K562 (cell line): ENCODE data around the gene CDKN2D. TPM values are rescaled to one million over a fixed set of nuclear protein-coding genes. Genes with fewer than 3 reads are reported as not detected.

Source experiments
- ATAC-seq: fragments of 200-7000 bp; cut with Tn5 transposase; 3 replicates; pipeline ENCODE4 v1.9.1; 2020; ENCODE audit warnings: moderate library complexity
- BruUV-seq: library from RNA; stranded (reverse); fragments of 400-500 nt; replicated peaks from 2 replicates; lab custom pipeline; 2021; lab: Mats Ljungman, UMichigan
- CTCF ChIA-PET: fragments of 300-600 bp; formaldehyde crosslinking; extraction: SDS; loops from one replicate; lab custom pipeline; 2021; ENCODE audit warnings: low intra/inter-chr PET ratio; lab: Yijun Ruan, JAX
- POLR2A ChIA-PET: fragments of 300-600, 350-650 bp; sonication (Branson Sonifier 250); formaldehyde crosslinking; extraction: SDS; loops from one replicate; lab custom pipeline; 2021; ENCODE audit warnings: antibody characterized with exemption, inconsistent platforms; lab: Yijun Ruan, JAX
- DNase-seq, 4 experiments: peaks; one replicate each; pipeline versions ENCODE4 v3.0.0 to v3.0.0-alpha.2; 2011 to 2018; ENCODE audit warnings: low spot score in 3 of 4, mixed read lengths in 3 of 4; ENCODE audit errors: extremely low read depth in 1 of 4
- FAIRE-seq: peaks from 2 replicates; lab custom pipeline; 2011; peaks lifted over from hg19 to GRCh38; lab: Jason Lieb, UNC
- H2AFZ ChIP-seq: 2 replicates; pipeline ENCODE4 v1.6.0; 2011; ENCODE audit warnings: low read depth, low read length, control low read depth, inconsistent platforms
- H3K27ac ChIP-seq: fragments of 200-600 bp; 3 replicates; pipeline ENCODE4 v1.8.0; 2011; ENCODE audit warnings: low read depth, mild to moderate bottlenecking, control low read depth, inconsistent platforms, low read length, moderate library complexity, mixed read lengths; ENCODE audit errors: extremely low read depth
- H3K27me3 ChIP-seq, 2 experiments: fragments of 300-600 bp in 1 of 2; 2 replicates in 1 of 2; 3 replicates in 1 of 2; pipeline versions ENCODE4 v1.6.0 to v1.8.0; 2011; ENCODE audit warnings: inconsistent platforms in 2 of 2, low read length in 2 of 2, mild to moderate bottlenecking in 1 of 2, mixed read lengths in 1 of 2, moderate library complexity in 1 of 2; ENCODE audit not compliant: control insufficient read depth in 2 of 2, insufficient read depth in 2 of 2
- H3K36me3 ChIP-seq: fragments of 300-600 bp; 3 replicates; pipeline ENCODE4 v1.8.0; 2011; ENCODE audit warnings: mild to moderate bottlenecking, low read length, inconsistent platforms; ENCODE audit not compliant: control insufficient read depth, insufficient read depth
- H3K4me1 ChIP-seq, 2 experiments: fragments of 200-600 bp in 1 of 2; replicated peaks in 1 of 2; 2 replicates in 1 of 2; 3 replicates in 1 of 2; pipeline versions ENCODE4 v1.5.1 to v1.8.0; 2011; ENCODE audit warnings: inconsistent platforms in 2 of 2, low read length in 2 of 2, mild to moderate bottlenecking in 1 of 2, mixed read lengths in 1 of 2, moderate library complexity in 1 of 2; ENCODE audit not compliant: control insufficient read depth in 2 of 2, insufficient read depth in 2 of 2
- H3K4me2 ChIP-seq: 2 replicates; pipeline ENCODE4 v1.6.1; 2011; ENCODE audit warnings: low read length, control low read depth, inconsistent platforms, mixed read lengths; ENCODE audit not compliant: insufficient read depth
- H3K4me3 ChIP-seq: fragments of 200-600 bp; sonication (generic), shearing (Covaris generic); 2 replicates; pipeline ENCODE4 v1.5.1; 2016; ENCODE audit warnings: control low read depth, inconsistent platforms
- H3K79me2 ChIP-seq: fragments of 200-600 bp; 3 replicates; pipeline ENCODE4 v1.8.0; 2011; ENCODE audit warnings: low read length, inconsistent platforms; ENCODE audit not compliant: control insufficient read depth, insufficient read depth
- H3K9ac ChIP-seq, 2 experiments: 2 replicates each; pipeline versions ENCODE4 v1.6.0 to v1.6.1; 2011; ENCODE audit warnings: low read depth in 2 of 2, low read length in 2 of 2, control low read depth in 1 of 2, inconsistent platforms in 1 of 2, mild to moderate bottlenecking in 1 of 2, mixed read lengths in 1 of 2; ENCODE audit not compliant: insufficient read depth in 1 of 2
- H3K9me1 ChIP-seq: one replicate; pipeline ENCODE4 v1.6.0; 2011; ENCODE audit warnings: inconsistent platforms, mild to moderate bottlenecking, low read length, moderate library complexity; ENCODE audit not compliant: control insufficient read depth, insufficient read depth
- H3K9me3 ChIP-seq: replicated peaks from 2 replicates; pipeline ENCODE4 v1.5.1; 2011; ENCODE audit warnings: low read depth, low read length, inconsistent platforms; ENCODE audit not compliant: control insufficient read depth, insufficient read depth
- H4K20me1 ChIP-seq: replicated peaks from 2 replicates; pipeline ENCODE4 v1.6.1; 2011; ENCODE audit warnings: low read length, inconsistent platforms, mixed read lengths; ENCODE audit not compliant: control insufficient read depth, insufficient read depth
- DMBX1 ChIP-seq: fragments of 250-450 bp; sonication (Bioruptor Pico); IDR thresholded peaks from 2 replicates; pipeline ENCODE4 v1.8.0; 2022; ENCODE audit warnings: inconsistent platforms, mild to moderate bottlenecking, moderate library complexity, borderline replicate concordance
- ELF1 ChIP-seq: fragments of 200-800 bp; sonication (Bioruptor generic); IDR thresholded peaks from 2 replicates; pipeline ENCODE4 v1.6.1; 2016; ENCODE audit warnings: missing genetic modification characterization, missing compliant biosample characterization
- ETV6 ChIP-seq, 3 experiments: fragments of 150-350 bp in 1 of 3; sonication (generic) in 1 of 3; formaldehyde crosslinking in 1 of 3; IDR thresholded peaks; 2 replicates each; pipeline versions ENCODE4 v1.6.1 to v1.8.0; 2014 to 2022; ENCODE audit warnings: borderline replicate concordance in 2 of 3, low read depth in 2 of 3, antibody characterized with exemption in 1 of 3, low read length in 1 of 3, mild to moderate bottlenecking in 1 of 3, missing genetic modification reagents in 1 of 3
- MYNN ChIP-seq, 2 experiments: sonication (generic); formaldehyde crosslinking in 1 of 2; IDR thresholded peaks; 2 replicates each; pipeline versions ENCODE4 v1.5.0 to v1.6.1; 2016 to 2020; ENCODE audit warnings: antibody characterized with exemption in 1 of 2, missing genetic modification reagents in 1 of 2
- PTBP1 ChIP-seq: fragments of 200-400 bp; formaldehyde crosslinking; IDR thresholded peaks from 2 replicates; pipeline ENCODE4 v1.6.1; 2017; ENCODE audit warnings: low read depth, low read length
- SPI1 ChIP-seq: IDR thresholded peaks from 2 replicates; pipeline ENCODE4 v1.6.1; 2011; ENCODE audit warnings: low read depth, low read length, control low read depth, borderline replicate concordance
- TEAD1 ChIP-seq, 2 experiments: fragments of 450-650 bp in 1 of 2; sonication (generic) in 1 of 2; formaldehyde crosslinking; IDR thresholded peaks; 2 replicates each; pipeline versions ENCODE4 v1.4.0 to v1.8.0; 2020 to 2022; ENCODE audit warnings: mild to moderate bottlenecking in 2 of 2, missing genetic modification reagents in 1 of 2
- WGBS: fragments of 100-300 bp; shearing (Covaris generic); methylation state at CpG from one replicate; pipeline ENCODE4 v1.1.6; 2016; ENCODE audit warnings: low coverage, mixed read lengths; ENCODE audit not compliant: insufficient coverage; ENCODE audit errors: missing lambda C conversion rate; 5-methylcytosine and 5-hydroxymethylcytosine counted together
- in situ Hi-C: fragments of 300-500 bp; cut with MboI; formaldehyde crosslinking; loops from 4 replicates; pipeline ENCODE4 v1.15.0; 2018; ENCODE audit warnings: inconsistent platforms, mixed read lengths
- intact Hi-C: fragments of 100-400 bp; cut with micrococcal nuclease; formaldehyde crosslinking; loops from 2 replicates; pipeline ENCODE4 v1.14.2; 2022
- polyA plus RNA-seq, 8 experiments: library from polyadenylated mRNA; depleted of rRNA in 4 of 8; stranded (reverse) in 5 of 8; unstranded in 3 of 8; fragments of >200 nt; fragmentation: Nextera tagmentation in 2 of 8; fragmentation: Illumina TruSeq in 1 of 8; extraction: Ambion mirVana in 2 of 8; extraction: Trizol in 1 of 8; gene quantifications; 2 replicates each; pipeline versions ENCODE4 v1.2.1 to v1.2.3, GENCODE V29; 2011 to 2014; ENCODE audit warnings: inconsistent platforms in 1 of 8, missing spikeins in 1 of 8
- total RNA-seq, 7 experiments: library from RNA; depleted of rRNA in 6 of 7; stranded (reverse); fragments of >200 nt in 6 of 7; fragmentation: Illumina TruSeq in 2 of 7; extraction: Trizol in 2 of 7; gene quantifications; 2 replicates each; pipeline versions ENCODE4 v1.2.1 to v1.2.3, GENCODE V29; 2011 to 2021; ENCODE audit warnings: low replicate concordance in 1 of 7

CDKN2D gene
- total and polyA plus RNA-seq, 9 of the 15 experiments (the other 6 are each of a cell fraction or from before 2014, with no cell fraction given) = 0.41 to 8.2 (median 3.7) TPM

DNA sequence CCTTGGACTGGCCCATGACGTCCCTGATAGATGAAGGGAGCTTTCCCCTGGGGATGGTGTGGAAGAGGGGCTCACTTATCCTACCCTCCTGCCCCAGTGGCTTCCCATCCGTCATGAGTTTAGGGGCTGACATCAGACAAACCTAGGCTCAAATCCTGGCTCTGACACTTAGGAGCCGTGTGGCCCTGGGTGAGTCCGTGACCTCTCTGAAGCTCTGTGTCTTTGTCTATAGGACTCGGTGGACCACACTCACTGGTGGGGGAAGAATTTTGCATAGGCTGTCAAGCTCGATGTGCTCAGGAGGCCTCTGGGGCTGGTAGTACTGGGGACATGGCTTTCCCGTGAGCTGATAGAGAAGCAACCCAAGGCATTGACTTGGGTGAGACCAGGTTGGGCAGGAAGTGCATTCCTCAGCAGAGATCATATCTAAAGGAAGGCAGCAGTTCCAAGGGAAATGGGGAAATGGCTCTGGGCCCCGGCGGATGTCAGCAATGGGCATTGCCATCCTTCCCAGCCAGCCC lies 35.7 kb upstream of the CDKN2D start (continued):
- peak in 1 of 2 experiments; percentile 30; a peak in 1 of 4 replicates for TF ChIP-seq TEAD1 (CRISPR knock-in tag; IDR thresholded peaks at IDR 0.05)
- TF ChIP-seq MYNN (IDR thresholded peaks at IDR 0.05) = no peak
- no peak for TF ChIP-seq MYNN (CRISPR knock-in tag; IDR thresholded peaks at IDR 0.05)
- TF ChIP-seq SPI1 = peak; percentile 77
- 0 out of 2 replicates have a peak, but pooled peaks have one; percentile 35 for TF ChIP-seq DMBX1 (CRISPR knock-in tag)
- TF ChIP-seq ETV6 (IDR thresholded peaks at IDR 0.05; ENCODE audit: borderline replicate concordance in 1 of 2, low read depth in 2 of 2, low read length in 1 of 2) = 0 out of 4 replicates have a peak, but pooled peaks of 1 of the 2 experiments have one; percentile 40
- TF ChIP-seq ETV6 (CRISPR knock-in tag; IDR thresholded peaks at IDR 0.05; ENCODE audit: borderline replicate concordance) = no peak
- peak; percentile 38; the same call in 1 of the 2 replicates for TF ChIP-seq ELF1 (tag)

DNA sequence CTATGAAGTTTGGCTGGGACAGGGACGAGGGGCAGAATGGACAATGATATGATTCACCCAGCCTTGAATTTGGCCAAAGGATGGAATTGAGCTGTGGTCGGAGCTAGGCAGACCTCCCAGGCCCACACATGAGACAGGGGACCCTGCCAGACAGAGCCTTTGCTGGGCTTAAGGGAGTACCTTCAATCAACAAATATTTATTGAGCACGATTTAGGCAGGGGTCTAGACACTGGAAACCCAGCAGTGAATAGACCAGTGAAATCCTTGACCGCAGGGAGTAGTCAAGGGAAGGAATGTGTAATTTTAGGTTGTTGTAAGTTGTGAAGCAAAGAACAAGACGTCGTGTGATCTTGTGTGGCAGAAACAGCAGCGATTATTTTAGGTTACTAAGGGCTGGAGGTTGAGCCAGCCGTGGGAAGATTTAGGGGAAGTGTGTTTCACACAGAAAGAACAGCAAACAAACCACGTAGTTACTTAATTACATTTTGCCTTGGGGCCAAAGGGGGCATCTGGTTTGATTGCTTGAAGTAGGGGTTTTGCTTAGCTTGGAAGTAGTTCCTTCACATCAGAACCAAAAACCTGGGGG lies 35.2 kb upstream of the CDKN2D start:
- no peak for DNase-seq
- Histone ChIP-seq H3K79me2 (peaks cover 27% of the 10 kb centered on the region), H4K20me1 (no peaks in the 10 kb centered on the region), H3K27ac (peak overlapping the region; percentile 91), H3K27me3 (peaks cover 0 to 4% of the 10 kb centered on the region in 2 experiments; a peak in 1 of 5 replicates), H2AFZ (peak overlapping the region; percentile 34; the same call in 1 of the 2 replicates), H3K9me3 (no peaks in the 10 kb centered on the region), H3K4me2 (peak overlapping the region; percentile 96), H3K9me1 (no peaks in the 10 kb centered on the region), H3K4me1 (peaks cover 24 to 27% of the 10 kb centered on the region in 2 experiments), H3K36me3 (no peaks in the 10 kb centered on the region), H3K9ac (peak overlapping the region; percentile 90 to 95), H3K4me3 (0 out of 2 replicates have a peak overlapping the region, but pooled peaks have one; percentile 98)
- peak; percentile 35 for FAIRE-seq
- in situ Hi-C loops = no loop called here
- CTCF ChIA-PET = no interaction called here
- no peak for TF ChIP-seq ETV6 (IDR thresholded peaks at IDR 0.05; ENCODE audit: borderline replicate concordance in 1 of 2, low read depth in 2 of 2, low read length in 1 of 2)
- no peak for TF ChIP-seq ETV6 (CRISPR knock-in tag; IDR thresholded peaks at IDR 0.05; ENCODE audit: borderline replicate concordance)
- TF ChIP-seq PTBP1 = no peak
- peak; percentile 41; the same call in 1 of the 2 replicates for TF ChIP-seq SPI1
- POLR2A ChIA-PET = interaction anchor here (0.6 to 2.3 kb wide), 4 partner anchors 13 to 166 kb away, joined by 3 to 18 read pairs (median 4); no protein-coding TSS in a partner anchor
- BruUV-seq = no TSS peak
- intact Hi-C loops = loop anchor here (2.0 kb wide), 1 partner anchor 13 kb away; no protein-coding TSS in a partner anchor
- 33% methylated on average over 9 of the region's 9 CpGs for WGBS
- no peak; the same call in 2 of the 3 replicates for ATAC-seq
